Hematopoietic multipotent progenitor cell treated with erythropoietin and hydrocortisone succinate and interleukin-3 and kit ligand, for 6 days (in vitro differentiated cells): ENCODE measurements around the gene DSCAM.
A peak's percentile ranks its signal among the peaks of the same experiment; 100 is the strongest.
"Not testable (repeated sequence)": the region's sequence is repeated elsewhere in the genome, so short reads cannot be mapped to it uniquely, and the experiment has no call there.

Experiments used
- DNase-seq: peaks from one replicate; pipeline ENCODE4 v3.0.0-alpha.2; 2015

The DSCAM gene

GRCh38 chr21:40846587-40847411, at the start of gene DSCAM:
Gene DSCAM, minus strand, starts transcription at chr21:40847158. Its CDS starts 497 bp downstream, at chr21:40846661.
- no peak for DNase-seq

- DNase-seq, result not testable (repeated sequence)
These were observed 48.7 kb upstream of the DSCAM start for GRCh38 chr21:40895697-40896096.

- no peak for DNase-seq
These were observed 40.0 kb upstream of the DSCAM start for GRCh38 chr21:40886931-40887330.

- no peak for DNase-seq
These were observed 39.0 kb upstream of the DSCAM start for GRCh38 chr21:40886006-40886405.

- DNase-seq, result no peak
These were observed 35.4 kb upstream of the DSCAM start for GRCh38 chr21:40882192-40882915.

GRCh38 chr21:40881767-40882166, 34.8 kb upstream of the DSCAM start:
- DNase-seq, result no peak

- DNase-seq, result no peak
These were observed 24.1 kb upstream of the DSCAM start for GRCh38 chr21:40871099-40871498.

GRCh38 chr21:40863839-40864238, 16.9 kb upstream of the DSCAM start:
- no peak for DNase-seq

GRCh38 chr21:40858517-40858916, 11.6 kb upstream of the DSCAM start:
- DNase-seq, result no peak

GRCh38 chr21:40853956-40854688, 7.2 kb upstream of the DSCAM start:
- DNase-seq, result no peak

GRCh38 chr21:40852563-40852962, 5.6 kb upstream of the DSCAM start:
- no peak for DNase-seq

GRCh38 chr21:40851749-40852148, 4.8 kb upstream of the DSCAM start:
- DNase-seq, result no peak

GRCh38 chr21:40850071-40850470, 3.1 kb upstream of the DSCAM start:
- DNase-seq, result no peak

GRCh38 chr21:40847951-40848350, 993 bp upstream of the DSCAM start:
- no peak for DNase-seq

- DNase-seq, result no peak
These were observed 855 bp downstream of the DSCAM start for GRCh38 chr21:40846103-40846502.

GRCh38 chr21:40845441-40845995, 1.4 kb downstream of the DSCAM start:
- no peak for DNase-seq

- DNase-seq, result no peak
These were observed 2.0 kb downstream of the DSCAM start for GRCh38 chr21:40844935-40845334.

- DNase-seq, result no peak
These were observed 4.8 kb downstream of the DSCAM start for GRCh38 chr21:40842197-40842552.

- DNase-seq, result peak; percentile 23
These were observed 5.3 kb downstream of the DSCAM start for GRCh38 chr21:40841524-40842196.

- DNase-seq, result no peak
These were observed 6.4 kb downstream of the DSCAM start for GRCh38 chr21:40840401-40841125.

GRCh38 chr21:40839521-40839920, 7.4 kb downstream of the DSCAM start:
- no peak for DNase-seq

- DNase-seq, result no peak
These were observed 9.5 kb downstream of the DSCAM start for GRCh38 chr21:40837456-40837855.
